K562 (cell line): ENCODE results near the gene PPP6R1.

ENCODE experiments used
- CLOCK ChIP-seq: fragments of 250-450 bp; sonication (Bioruptor Pico); IDR thresholded peaks from 2 replicates; pipeline ENCODE4 v1.4.0; 2020; ENCODE audit warnings: mild to moderate bottlenecking, moderate library complexity, borderline replicate concordance
- CTCF ChIP-seq, 3 experiments: IDR thresholded peaks in 2 of 3; conservative IDR thresholded peaks in 1 of 3; 2 replicates each; pipeline ENCODE4 v1.5.1; 2011 to 2012; ENCODE audit warnings: low read length in 3 of 3, mild to moderate bottlenecking in 3 of 3, control low read depth in 2 of 3, improper control_type of control experiment in 1 of 3, inconsistent platforms in 1 of 3, low read depth in 1 of 3, mixed read lengths in 1 of 3, moderate library complexity in 1 of 3; ENCODE audit not compliant: insufficient read depth in 2 of 3
- E2F3 ChIP-seq: fragments of 250-450 bp; sonication (Bioruptor Pico); IDR thresholded peaks from 2 replicates; pipeline ENCODE4 v1.4.0; 2020; ENCODE audit warnings: mild to moderate bottlenecking
- GABPA ChIP-seq: fragments of 200-800 bp; sonication (Bioruptor generic); conservative IDR thresholded peaks from 2 replicates; pipeline ENCODE4 v1.6.1; 2016; ENCODE audit warnings: low read depth, missing genetic modification characterization, missing compliant biosample characterization
- HOXB6 ChIP-seq: fragments of 250-450 bp; sonication (Bioruptor Pico); IDR thresholded peaks from 2 replicates; pipeline ENCODE4 v1.5.1; 2022; ENCODE audit warnings: mild to moderate bottlenecking, borderline replicate concordance
- PRDM10 ChIP-seq: fragments of 450-650 bp; IDR thresholded peaks from 2 replicates; pipeline ENCODE4 v1.6.1; 2018; ENCODE audit not compliant: partially characterized antibody
- RAD21 ChIP-seq, 2 experiments: fragments of 250-450 bp in 1 of 2; fragments of 450-650 bp in 1 of 2; sonication (Bioruptor Pico) in 1 of 2; formaldehyde crosslinking in 1 of 2; IDR thresholded peaks in 1 of 2; conservative IDR thresholded peaks in 1 of 2; 2 replicates each; pipeline versions ENCODE4 v1.4.0 to v1.8.0; 2020 to 2022; ENCODE audit warnings: mild to moderate bottlenecking in 2 of 2, moderate library complexity in 1 of 2
- ZNF12 ChIP-seq: sonication (generic); formaldehyde crosslinking; IDR thresholded peaks from 2 replicates; pipeline ENCODE4 v1.4.0; 2020; ENCODE audit warnings: mild to moderate bottlenecking, missing genetic modification reagents
- ZNF174 ChIP-seq: fragments of 250-450 bp; sonication (Bioruptor Pico); IDR thresholded peaks from 2 replicates; pipeline ENCODE4 v1.4.0; 2020; ENCODE audit warnings: mild to moderate bottlenecking

GRCh38 chr19:55193481-55193880 lies 65.3 kb downstream of the PPP6R1 start:
- TF ChIP-seq RAD21 (CRISPR knock-in tag; conservative IDR thresholded peaks at IDR 0.05 in 1 of 2, IDR thresholded peaks at IDR 0.05 in 1 of 2) (no peak), E2F3 (CRISPR knock-in tag) (no peak), ZNF174 (CRISPR knock-in tag) (no peak), PRDM10 (no peak), CTCF (IDR thresholded peaks at IDR 0.05 in 2 of 3, conservative IDR thresholded peaks at IDR 0.05 in 1 of 3; ENCODE audit: insufficient read depth in 2 of 3, low read depth in 1 of 3, low read length in 3 of 3) (no peak), GABPA (tag) (no peak), CLOCK (CRISPR knock-in tag) (no peak), ZNF12 (CRISPR knock-in tag) (no peak), HOXB6 (CRISPR knock-in tag) (no peak)
